ENCODE results near the gene KANSL2. TPM values are rescaled to one million over a fixed set of nuclear protein-coding genes. Genes with fewer than 3 reads are reported as not detected.

The KANSL2 gene
- polyA plus RNA-seq, 2 of the 4 experiments (the other 2 are of a cell fraction) = 30.3 to 62.8 TPM

- Histone ChIP-seq H3K9me3 (peaks cover 3% of the 10 kb centered on the region; the same call in 2 of the 3 replicates), H3K4me1 (no peaks in the 10 kb centered on the region), H3K27ac (no peak overlapping the region), H3K4me2 (no peak overlapping the region), H3K4me3 (no peak overlapping the region)
- TF ChIP-seq JUN (IDR thresholded peaks at IDR 0.05) (no peak), POLR2A (IDR thresholded peaks at IDR 0.05; ENCODE audit: low read length) (no peak), CHD2 (IDR thresholded peaks at IDR 0.05; ENCODE audit: low read length, partially characterized antibody) (no peak), EP300 (IDR thresholded peaks at IDR 0.05) (no peak), ELK1 (IDR thresholded peaks at IDR 0.05; ENCODE audit: low read depth, low read length) (no peak), ATOH8 (CRISPR knock-in tag; IDR thresholded peaks at IDR 0.05; ENCODE audit: low read depth) (no peak), RCOR1 (IDR thresholded peaks at IDR 0.05; ENCODE audit: low read depth, low read length) (no peak), EHMT2 (IDR thresholded peaks at IDR 0.05; ENCODE audit: low read depth) (no peak), NFE2L2 (conservative IDR thresholded peaks at IDR 0.05; ENCODE audit: low read length) (no peak), CEBPB (IDR thresholded peaks at IDR 0.05) (no peak), FOXS1 (CRISPR knock-in tag; IDR thresholded peaks at IDR 0.05) (no peak), KDM5A (IDR thresholded peaks at IDR 0.05) (no peak), REST (IDR thresholded peaks at IDR 0.05) (no peak), GATA3 (IDR thresholded peaks at IDR 0.05; ENCODE audit: borderline replicate concordance) (no peak), HOXB13 (CRISPR knock-in tag; IDR thresholded peaks at IDR 0.05; ENCODE audit: low read depth) (no peak), BCL3 (IDR thresholded peaks at IDR 0.05) (no peak), HMGXB4 (CRISPR knock-in tag; IDR thresholded peaks at IDR 0.05; ENCODE audit: borderline replicate concordance) (no peak)
- WGBS (ENCODE audit: missing lambda C conversion rate) = 3% methylated on average over 4 of the region's 4 CpGs
- DNase-seq (ENCODE audit: low read depth in 1 of 2, low spot score in 1 of 2) = no peak
- ATAC-seq = no peak
- FAIRE-seq = no peak
- ChIA-PET CTCF (no interaction called here), POLR2A (interaction anchor here (0.7 kb wide), 1 partner anchor 70 kb away, joined by 3 read pairs; no protein-coding TSS in a partner anchor)
These were observed 66.4 kb downstream of the KANSL2 start for GRCh38 chr12:48615681-48616080.

GRCh38 chr12:48613321-48613720, 68.7 kb downstream of the KANSL2 start:
- H3K4me1 ChIP-seq = no peaks in the 10 kb centered on the region
- FAIRE-seq = no peak
- H3K9me3 ChIP-seq = peaks cover 6% of the 10 kb centered on the region; the same call in 2 of the 3 replicates
- H3K27ac ChIP-seq = no peak overlapping the region
- no peak for DNase-seq (ENCODE audit: low read depth in 1 of 2, low spot score in 1 of 2)
- H3K4me3 ChIP-seq = no peak overlapping the region
- ChIA-PET POLR2A (no interaction called here), CTCF (no interaction called here)
- WGBS (ENCODE audit: missing lambda C conversion rate) = 14% methylated on average over 1 of the region's 1 CpG
- no peak overlapping the region for H3K4me2 ChIP-seq
- TF ChIP-seq HDAC2 (IDR thresholded peaks at IDR 0.05) (no peak), EHMT2 (IDR thresholded peaks at IDR 0.05; ENCODE audit: low read depth) (no peak), SMC3 (IDR thresholded peaks at IDR 0.05) (no peak), CHD4 (IDR thresholded peaks at IDR 0.05; ENCODE audit: borderline replicate concordance) (no peak), JUNB (IDR thresholded peaks at IDR 0.05) (no peak), RAD21 (conservative IDR thresholded peaks at IDR 0.05 in 1 of 2, IDR thresholded peaks at IDR 0.05 in 1 of 2) (no peak), ZC3H11A (IDR thresholded peaks at IDR 0.05) (no peak), REST (IDR thresholded peaks at IDR 0.05) (no peak), CBX2 (IDR thresholded peaks at IDR 0.05; ENCODE audit: borderline replicate concordance, low read depth) (no peak), EP300 (IDR thresholded peaks at IDR 0.05) (no peak)
- ATAC-seq = no peak

Data from A549 (cell line).